SK-N-SH treated with all-trans-retinoic acid at 6 μM for 48 hours (cell line): ENCODE data around the gene VRTN.

Experiments used
- ATAC-seq: fragments of 200-7000 bp; cut with Tn5 transposase; 3 replicates; pipeline ENCODE4 v1.9.1; 2020; ENCODE audit warnings: mild to moderate bottlenecking, moderate library complexity
- ARNTL ChIP-seq: fragments of 450-650 bp; formaldehyde crosslinking; IDR thresholded peaks from 2 replicates; pipeline ENCODE4 v1.5.0; 2020; ENCODE audit warnings: low read depth, mild to moderate bottlenecking, moderate library complexity, borderline replicate concordance
- BACH2 ChIP-seq: fragments of 250-450 bp; sonication (Bioruptor Pico); IDR thresholded peaks from 2 replicates; pipeline ENCODE4 v1.9.0; 2021; ENCODE audit warnings: mild to moderate bottlenecking, borderline replicate concordance
- CSDC2 ChIP-seq: fragments of 250-450 bp; sonication (Bioruptor Pico); IDR thresholded peaks from 2 replicates; pipeline ENCODE4 v1.5.0; 2020; ENCODE audit warnings: mild to moderate bottlenecking, moderate library complexity
- ESRRG ChIP-seq: fragments of 250-450 bp; sonication (Bioruptor Pico); IDR thresholded peaks from 2 replicates; pipeline ENCODE4 v1.6.1; 2021; ENCODE audit warnings: mild to moderate bottlenecking
- ISL1 ChIP-seq: fragments of 250-450 bp; sonication (Bioruptor Pico); IDR thresholded peaks from 2 replicates; pipeline ENCODE4 v2.1.2; 2022; ENCODE audit warnings: mild to moderate bottlenecking, moderate library complexity
- OSR1 ChIP-seq: fragments of 250-450 bp; sonication (Bioruptor Pico); IDR thresholded peaks from 2 replicates; pipeline ENCODE4 v1.8.0; 2022; ENCODE audit warnings: moderate library complexity, mild to moderate bottlenecking, inconsistent platforms
- PPARA ChIP-seq: fragments of 250-450 bp; sonication (Bioruptor Pico); IDR thresholded peaks from 2 replicates; pipeline ENCODE4 v1.5.0; 2020; ENCODE audit warnings: mild to moderate bottlenecking, borderline replicate concordance
- SNAI2 ChIP-seq: fragments of 250-450 bp; sonication (Bioruptor Pico); IDR thresholded peaks from 2 replicates; pipeline ENCODE4 v1.5.0; 2020; ENCODE audit warnings: mild to moderate bottlenecking, moderate library complexity
- TOX ChIP-seq: fragments of 250-450 bp; sonication (Bioruptor Pico); IDR thresholded peaks from 2 replicates; pipeline ENCODE4 v1.8.0; 2021; ENCODE audit warnings: mild to moderate bottlenecking, moderate library complexity, borderline replicate concordance
- ZC3H10 ChIP-seq: fragments of 250-450 bp; sonication (Bioruptor Pico); IDR thresholded peaks from 2 replicates; pipeline ENCODE4 v1.5.1; 2021; ENCODE audit warnings: mild to moderate bottlenecking, moderate library complexity
- ZFP3 ChIP-seq: fragments of 250-450 bp; sonication (Bioruptor Pico); IDR thresholded peaks from 2 replicates; pipeline ENCODE4 v1.5.0; 2020; ENCODE audit warnings: mild to moderate bottlenecking, moderate library complexity
- ZNF565 ChIP-seq: fragments of 450-650 bp; formaldehyde crosslinking; conservative IDR thresholded peaks from 2 replicates; pipeline ENCODE4 v1.5.0; 2020; ENCODE audit warnings: low read depth, mild to moderate bottlenecking, moderate library complexity
- ZNF70 ChIP-seq: fragments of 450-650 bp; formaldehyde crosslinking; IDR thresholded peaks from 2 replicates; pipeline ENCODE4 v1.5.0; 2020; ENCODE audit warnings: mild to moderate bottlenecking, moderate library complexity
- ZNF8 ChIP-seq: fragments of 450-650 bp; formaldehyde crosslinking; IDR thresholded peaks from 2 replicates; pipeline ENCODE4 v1.5.0; 2020; ENCODE audit warnings: mild to moderate bottlenecking, moderate library complexity
- TF ChIP-seq, protein P1 (sequence below): fragments of 250-450 bp; sonication (Bioruptor Pico); IDR thresholded peaks from 2 replicates; pipeline ENCODE4 v1.5.0; 2020; ENCODE audit warnings: mild to moderate bottlenecking, moderate library complexity
- TF ChIP-seq, protein P2 (sequence below): fragments of 250-450 bp; sonication (Bioruptor Pico); IDR thresholded peaks from 2 replicates; pipeline ENCODE4 v1.8.0; 2021; ENCODE audit warnings: low read depth, mild to moderate bottlenecking, moderate library complexity, borderline replicate concordance
- TF ChIP-seq, protein P3 (sequence below): fragments of 250-450 bp; sonication (Bioruptor Pico); IDR thresholded peaks from 2 replicates; pipeline ENCODE4 v1.8.0; 2020; ENCODE audit warnings: mild to moderate bottlenecking, moderate library complexity, borderline replicate concordance
- TF ChIP-seq, protein P4 (sequence below): fragments of 250-450 bp; sonication (Bioruptor Pico); IDR thresholded peaks from 2 replicates; pipeline ENCODE4 v1.5.1; 2020; ENCODE audit warnings: low read depth, mild to moderate bottlenecking, moderate library complexity
- TF ChIP-seq, protein P5 (sequence below): fragments of 250-450 bp; sonication (Bioruptor Pico); IDR thresholded peaks from 2 replicates; pipeline ENCODE4 v1.5.1; 2021; ENCODE audit warnings: mild to moderate bottlenecking, moderate library complexity

The VRTN gene

DNA sequence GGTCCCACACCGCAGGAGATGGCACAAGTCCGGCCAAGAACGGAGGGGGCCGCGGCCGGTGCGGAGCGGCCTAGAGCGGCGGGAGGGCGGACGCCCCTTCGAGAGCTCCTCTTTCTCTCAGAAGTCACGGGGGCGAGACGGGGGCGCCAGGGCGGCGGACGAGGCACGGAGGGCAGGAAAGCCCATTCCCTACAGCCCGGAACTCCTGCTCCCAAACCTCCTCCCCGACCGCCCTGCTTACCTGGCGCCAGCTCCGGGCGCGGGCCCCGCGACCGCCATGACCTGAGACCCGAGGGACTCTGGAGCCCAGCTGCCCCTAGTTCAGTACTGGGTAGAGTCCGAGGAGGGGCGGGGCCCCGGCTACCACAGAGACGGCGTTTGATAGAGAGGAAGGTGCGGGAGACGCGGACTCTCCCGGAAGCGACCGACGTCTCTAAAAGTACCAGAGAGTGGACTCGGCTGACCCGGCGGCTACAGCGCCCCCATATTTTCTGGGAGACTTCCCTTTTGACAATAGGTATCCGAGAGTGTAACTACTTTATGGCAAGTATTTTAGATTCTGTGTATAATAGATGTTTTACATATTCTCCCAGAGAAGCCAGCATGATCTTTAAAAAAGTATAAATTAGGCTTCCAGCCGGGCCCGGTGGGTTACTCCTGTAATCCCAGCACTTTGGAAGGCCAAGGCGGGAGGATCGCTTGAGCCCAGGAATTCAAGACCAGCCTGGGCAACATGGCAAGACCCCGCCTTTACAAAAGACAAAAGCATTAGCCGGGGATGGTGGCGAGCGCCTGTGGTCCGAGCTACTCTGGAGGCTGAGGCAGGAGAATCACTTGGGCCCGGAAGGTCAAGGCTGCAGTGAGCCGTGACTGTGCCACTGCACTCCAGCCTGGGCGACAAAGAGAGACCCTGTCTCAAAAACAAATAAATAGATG is 45.4 kb upstream of the VRTN start, which contains the start of gene ABCD4:
TSS of gene ABCD4 (minus strand) at position 301 of the 936 bp plus-strand sequence. CDS start at position 279, 22 bp downstream.
- TF ChIP-seq, protein P1, sequence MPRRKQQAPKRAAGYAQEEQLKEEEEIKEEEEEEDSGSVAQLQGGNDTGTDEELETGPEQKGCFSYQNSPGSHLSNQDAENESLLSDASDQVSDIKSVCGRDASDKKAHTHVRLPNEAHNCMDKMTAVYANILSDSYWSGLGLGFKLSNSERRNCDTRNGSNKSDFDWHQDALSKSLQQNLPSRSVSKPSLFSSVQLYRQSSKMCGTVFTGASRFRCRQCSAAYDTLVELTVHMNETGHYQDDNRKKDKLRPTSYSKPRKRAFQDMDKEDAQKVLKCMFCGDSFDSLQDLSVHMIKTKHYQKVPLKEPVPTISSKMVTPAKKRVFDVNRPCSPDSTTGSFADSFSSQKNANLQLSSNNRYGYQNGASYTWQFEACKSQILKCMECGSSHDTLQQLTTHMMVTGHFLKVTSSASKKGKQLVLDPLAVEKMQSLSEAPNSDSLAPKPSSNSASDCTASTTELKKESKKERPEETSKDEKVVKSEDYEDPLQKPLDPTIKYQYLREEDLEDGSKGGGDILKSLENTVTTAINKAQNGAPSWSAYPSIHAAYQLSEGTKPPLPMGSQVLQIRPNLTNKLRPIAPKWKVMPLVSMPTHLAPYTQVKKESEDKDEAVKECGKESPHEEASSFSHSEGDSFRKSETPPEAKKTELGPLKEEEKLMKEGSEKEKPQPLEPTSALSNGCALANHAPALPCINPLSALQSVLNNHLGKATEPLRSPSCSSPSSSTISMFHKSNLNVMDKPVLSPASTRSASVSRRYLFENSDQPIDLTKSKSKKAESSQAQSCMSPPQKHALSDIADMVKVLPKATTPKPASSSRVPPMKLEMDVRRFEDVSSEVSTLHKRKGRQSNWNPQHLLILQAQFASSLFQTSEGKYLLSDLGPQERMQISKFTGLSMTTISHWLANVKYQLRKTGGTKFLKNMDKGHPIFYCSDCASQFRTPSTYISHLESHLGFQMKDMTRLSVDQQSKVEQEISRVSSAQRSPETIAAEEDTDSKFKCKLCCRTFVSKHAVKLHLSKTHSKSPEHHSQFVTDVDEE (CRISPR knock-in tag) = peak; percentile 11; the same call in 1 of the 2 replicates
- 0 out of 2 replicates have a peak, but pooled peaks have one; percentile 14 for TF ChIP-seq ZFP3 (CRISPR knock-in tag)
- TF ChIP-seq, protein P2, sequence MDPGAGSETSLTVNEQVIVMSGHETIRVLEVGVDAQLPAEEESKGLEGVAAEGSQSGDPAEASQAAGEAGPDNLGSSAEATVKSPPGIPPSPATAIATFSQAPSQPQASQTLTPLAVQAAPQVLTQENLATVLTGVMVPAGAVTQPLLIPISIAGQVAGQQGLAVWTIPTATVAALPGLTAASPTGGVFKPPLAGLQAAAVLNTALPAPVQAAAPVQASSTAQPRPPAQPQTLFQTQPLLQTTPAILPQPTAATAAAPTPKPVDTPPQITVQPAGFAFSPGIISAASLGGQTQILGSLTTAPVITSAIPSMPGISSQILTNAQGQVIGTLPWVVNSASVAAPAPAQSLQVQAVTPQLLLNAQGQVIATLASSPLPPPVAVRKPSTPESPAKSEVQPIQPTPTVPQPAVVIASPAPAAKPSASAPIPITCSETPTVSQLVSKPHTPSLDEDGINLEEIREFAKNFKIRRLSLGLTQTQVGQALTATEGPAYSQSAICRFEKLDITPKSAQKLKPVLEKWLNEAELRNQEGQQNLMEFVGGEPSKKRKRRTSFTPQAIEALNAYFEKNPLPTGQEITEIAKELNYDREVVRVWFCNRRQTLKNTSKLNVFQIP (CRISPR knock-in tag) = no peak
- TF ChIP-seq, all 23 proteins: peak for 2

DNA sequence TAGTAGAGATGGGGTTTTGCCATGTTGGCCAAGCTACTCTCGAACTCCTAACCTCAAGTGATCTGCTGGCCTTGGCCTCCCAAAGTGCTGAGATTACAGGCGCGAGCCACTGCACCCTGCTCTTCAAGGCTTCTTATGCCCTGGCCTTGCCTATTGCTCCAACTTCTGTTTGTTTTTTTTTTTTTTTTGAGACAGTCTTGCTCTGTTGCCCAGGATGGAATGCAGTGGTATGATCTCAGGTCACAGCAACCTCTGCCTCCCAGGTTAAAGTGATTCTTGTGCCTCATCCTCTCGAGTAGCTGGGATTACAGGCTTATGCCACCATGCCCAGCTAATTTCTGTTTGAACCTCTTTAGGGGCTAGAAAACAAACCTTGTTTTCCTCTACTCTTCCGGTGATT is 39.6 kb upstream of the VRTN start:
- no peak for ATAC-seq
- TF ChIP-seq TOX (CRISPR knock-in tag) (no peak), ZNF70 (CRISPR knock-in tag) (no peak), PPARA (no peak), BACH2 (CRISPR knock-in tag) (no peak), SNAI2 (CRISPR knock-in tag) (no peak)

More for the DNA sequence above, 45.4 kb upstream of the VRTN start, which contains the start of gene ABCD4:
- ATAC-seq = peak; percentile 99

DNA sequence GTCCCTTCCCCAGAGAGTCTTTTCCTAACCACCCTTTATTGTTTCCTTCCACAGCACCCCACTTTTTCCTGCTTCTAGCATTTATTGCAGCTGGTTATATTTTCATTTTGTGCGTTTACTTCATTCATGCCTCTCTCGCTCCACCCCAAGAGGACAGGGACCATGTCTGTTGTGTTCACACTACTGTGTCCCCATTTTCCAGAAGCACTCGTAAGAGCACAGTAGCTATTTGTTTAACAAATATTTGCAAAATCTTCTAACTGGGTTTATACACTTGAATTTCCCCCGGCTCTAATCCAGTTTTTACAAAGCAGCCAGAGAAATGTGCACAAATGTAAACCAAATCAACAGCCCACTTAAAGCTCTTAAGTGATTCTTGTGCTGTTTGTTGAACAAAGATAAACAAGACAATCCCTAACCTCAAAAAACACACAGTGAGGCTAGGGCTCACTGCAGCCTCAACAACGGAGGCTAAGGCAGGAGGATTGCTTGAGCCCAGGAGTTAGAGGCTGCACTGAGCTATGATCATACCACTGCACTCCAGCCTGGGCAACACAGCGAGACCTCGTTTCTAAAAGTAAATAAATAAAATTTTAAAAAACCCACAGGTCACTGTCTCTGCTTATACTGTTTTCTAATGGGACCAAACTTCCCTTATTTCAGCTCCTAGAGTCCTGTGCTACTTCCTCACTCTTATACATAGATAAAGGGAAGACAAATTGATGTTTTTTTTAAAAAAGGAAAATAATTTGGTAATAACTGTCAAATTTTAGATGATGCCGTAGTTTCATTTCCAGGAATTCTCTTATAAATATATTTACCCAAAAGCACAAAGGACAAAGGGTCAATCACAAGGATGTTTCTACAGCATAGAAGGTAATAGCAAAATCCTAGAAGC is 38.9 kb upstream of the VRTN start:
- TF ChIP-seq CSDC2 (CRISPR knock-in tag) (no peak), ISL1 (no peak), ZNF8 (CRISPR knock-in tag) (no peak), ARNTL (CRISPR knock-in tag) (no peak), PPARA (no peak), ZFP3 (CRISPR knock-in tag) (no peak), ZNF565 (no peak), ZNF70 (CRISPR knock-in tag) (no peak), BACH2 (CRISPR knock-in tag) (no peak), OSR1 (CRISPR knock-in tag) (no peak), ESRRG (CRISPR knock-in tag) (no peak), ZC3H10 (CRISPR knock-in tag) (no peak), TOX (CRISPR knock-in tag) (no peak)
- TF ChIP-seq, protein P3, sequence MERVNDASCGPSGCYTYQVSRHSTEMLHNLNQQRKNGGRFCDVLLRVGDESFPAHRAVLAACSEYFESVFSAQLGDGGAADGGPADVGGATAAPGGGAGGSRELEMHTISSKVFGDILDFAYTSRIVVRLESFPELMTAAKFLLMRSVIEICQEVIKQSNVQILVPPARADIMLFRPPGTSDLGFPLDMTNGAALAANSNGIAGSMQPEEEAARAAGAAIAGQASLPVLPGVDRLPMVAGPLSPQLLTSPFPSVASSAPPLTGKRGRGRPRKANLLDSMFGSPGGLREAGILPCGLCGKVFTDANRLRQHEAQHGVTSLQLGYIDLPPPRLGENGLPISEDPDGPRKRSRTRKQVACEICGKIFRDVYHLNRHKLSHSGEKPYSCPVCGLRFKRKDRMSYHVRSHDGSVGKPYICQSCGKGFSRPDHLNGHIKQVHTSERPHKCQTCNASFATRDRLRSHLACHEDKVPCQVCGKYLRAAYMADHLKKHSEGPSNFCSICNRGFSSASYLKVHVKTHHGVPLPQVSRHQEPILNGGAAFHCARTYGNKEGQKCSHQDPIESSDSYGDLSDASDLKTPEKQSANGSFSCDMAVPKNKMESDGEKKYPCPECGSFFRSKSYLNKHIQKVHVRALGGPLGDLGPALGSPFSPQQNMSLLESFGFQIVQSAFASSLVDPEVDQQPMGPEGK (CRISPR knock-in tag) = no peak
- TF ChIP-seq, protein P4, sequence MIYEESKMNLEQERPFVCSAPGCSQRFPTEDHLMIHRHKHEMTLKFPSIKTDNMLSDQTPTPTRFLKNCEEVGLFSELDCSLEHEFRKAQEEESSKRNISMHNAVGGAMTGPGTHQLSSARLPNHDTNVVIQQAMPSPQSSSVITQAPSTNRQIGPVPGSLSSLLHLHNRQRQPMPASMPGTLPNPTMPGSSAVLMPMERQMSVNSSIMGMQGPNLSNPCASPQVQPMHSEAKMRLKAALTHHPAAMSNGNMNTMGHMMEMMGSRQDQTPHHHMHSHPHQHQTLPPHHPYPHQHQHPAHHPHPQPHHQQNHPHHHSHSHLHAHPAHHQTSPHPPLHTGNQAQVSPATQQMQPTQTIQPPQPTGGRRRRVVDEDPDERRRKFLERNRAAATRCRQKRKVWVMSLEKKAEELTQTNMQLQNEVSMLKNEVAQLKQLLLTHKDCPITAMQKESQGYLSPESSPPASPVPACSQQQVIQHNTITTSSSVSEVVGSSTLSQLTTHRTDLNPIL (CRISPR knock-in tag) = no peak
- TF ChIP-seq, protein P2 (CRISPR knock-in tag) = no peak
- TF ChIP-seq, protein P5, sequence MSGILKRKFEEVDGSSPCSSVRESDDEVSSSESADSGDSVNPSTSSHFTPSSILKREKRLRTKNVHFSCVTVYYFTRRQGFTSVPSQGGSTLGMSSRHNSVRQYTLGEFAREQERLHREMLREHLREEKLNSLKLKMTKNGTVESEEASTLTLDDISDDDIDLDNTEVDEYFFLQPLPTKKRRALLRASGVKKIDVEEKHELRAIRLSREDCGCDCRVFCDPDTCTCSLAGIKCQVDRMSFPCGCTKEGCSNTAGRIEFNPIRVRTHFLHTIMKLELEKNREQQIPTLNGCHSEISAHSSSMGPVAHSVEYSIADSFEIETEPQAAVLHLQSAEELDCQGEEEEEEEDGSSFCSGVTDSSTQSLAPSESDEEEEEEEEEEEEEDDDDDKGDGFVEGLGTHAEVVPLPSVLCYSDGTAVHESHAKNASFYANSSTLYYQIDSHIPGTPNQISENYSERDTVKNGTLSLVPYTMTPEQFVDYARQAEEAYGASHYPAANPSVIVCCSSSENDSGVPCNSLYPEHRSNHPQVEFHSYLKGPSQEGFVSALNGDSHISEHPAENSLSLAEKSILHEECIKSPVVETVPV = no peak
- ATAC-seq = no peak
